NB4 (cell line): ENCODE data around the gene NIPBL.
"Not testable (repeated sequence)": the region's sequence is repeated elsewhere in the genome, so short reads cannot be mapped to it uniquely, and the experiment has no call there.

Experiments
- DNase-seq: peaks from one replicate; pipeline ENCODE4 v3.0.0; 2010; ENCODE audit warnings: low read depth
- H3K4me3 ChIP-seq: one replicate; pipeline ENCODE4 v1.5.1; 2011; ENCODE audit warnings: mild to moderate bottlenecking, low read depth, low read length, moderate library complexity
- MYC ChIP-seq: IDR thresholded peaks from 2 replicates; pipeline ENCODE4 v1.6.1; 2011; ENCODE audit warnings: low read depth, low read length
- POLR2A ChIP-seq: IDR thresholded peaks from 2 replicates; pipeline ENCODE4 v1.6.1; 2011; ENCODE audit warnings: mild to moderate bottlenecking; ENCODE audit not compliant: insufficient read length; ENCODE audit errors: extremely low read depth
- TF ChIP-seq, protein P1 (sequence below): IDR thresholded peaks from one replicate; pipeline ENCODE4 v1.5.1; 2012; ENCODE audit warnings: low read depth, low read length
- TF ChIP-seq, protein P2 (sequence below): IDR thresholded peaks from 2 replicates; pipeline ENCODE4 v1.6.1; 2011; ENCODE audit warnings: low read depth, low read length

The NIPBL gene

DNA sequence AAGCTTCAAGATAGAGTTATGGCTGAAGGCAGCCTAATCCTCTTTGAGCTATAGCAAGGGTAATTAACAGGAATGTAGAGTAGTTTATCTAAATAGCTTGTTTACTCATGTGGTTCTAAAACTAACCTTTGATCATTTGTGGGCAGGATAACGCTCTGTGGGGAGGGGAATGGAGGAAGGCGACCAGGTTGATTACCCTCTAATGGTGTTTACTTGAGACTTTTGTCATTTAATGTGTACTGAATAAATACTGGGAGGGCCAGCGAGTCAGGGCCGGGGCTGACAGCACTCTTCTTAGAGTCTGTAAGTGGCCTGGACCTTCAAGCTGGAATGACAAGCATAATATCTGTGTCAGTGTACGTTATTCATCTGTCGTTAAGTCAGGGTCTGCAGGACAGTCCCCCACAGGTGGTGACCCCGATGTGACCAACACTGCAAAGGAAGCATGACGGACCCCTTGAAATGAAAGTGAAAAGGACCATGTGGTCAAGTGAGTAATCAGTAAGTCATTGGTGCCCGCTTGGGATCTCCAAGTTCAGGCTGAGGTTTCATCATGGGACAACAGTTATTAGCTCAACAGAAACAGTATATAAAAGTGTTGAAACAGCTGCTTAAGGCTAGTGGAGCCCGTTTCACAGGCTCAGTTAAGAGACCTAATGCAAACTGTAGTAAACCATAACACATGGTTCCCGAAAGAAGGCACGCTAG, 210.1 kb downstream of the NIPBL start:
- DNase-seq: peak; percentile 37
- TF ChIP-seq MYC (no peak), POLR2A (no peak)
- TF ChIP-seq, protein P1, sequence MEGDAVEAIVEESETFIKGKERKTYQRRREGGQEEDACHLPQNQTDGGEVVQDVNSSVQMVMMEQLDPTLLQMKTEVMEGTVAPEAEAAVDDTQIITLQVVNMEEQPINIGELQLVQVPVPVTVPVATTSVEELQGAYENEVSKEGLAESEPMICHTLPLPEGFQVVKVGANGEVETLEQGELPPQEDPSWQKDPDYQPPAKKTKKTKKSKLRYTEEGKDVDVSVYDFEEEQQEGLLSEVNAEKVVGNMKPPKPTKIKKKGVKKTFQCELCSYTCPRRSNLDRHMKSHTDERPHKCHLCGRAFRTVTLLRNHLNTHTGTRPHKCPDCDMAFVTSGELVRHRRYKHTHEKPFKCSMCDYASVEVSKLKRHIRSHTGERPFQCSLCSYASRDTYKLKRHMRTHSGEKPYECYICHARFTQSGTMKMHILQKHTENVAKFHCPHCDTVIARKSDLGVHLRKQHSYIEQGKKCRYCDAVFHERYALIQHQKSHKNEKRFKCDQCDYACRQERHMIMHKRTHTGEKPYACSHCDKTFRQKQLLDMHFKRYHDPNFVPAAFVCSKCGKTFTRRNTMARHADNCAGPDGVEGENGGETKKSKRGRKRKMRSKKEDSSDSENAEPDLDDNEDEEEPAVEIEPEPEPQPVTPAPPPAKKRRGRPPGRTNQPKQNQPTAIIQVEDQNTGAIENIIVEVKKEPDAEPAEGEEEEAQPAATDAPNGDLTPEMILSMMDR: no peak
- TF ChIP-seq, protein P2, sequence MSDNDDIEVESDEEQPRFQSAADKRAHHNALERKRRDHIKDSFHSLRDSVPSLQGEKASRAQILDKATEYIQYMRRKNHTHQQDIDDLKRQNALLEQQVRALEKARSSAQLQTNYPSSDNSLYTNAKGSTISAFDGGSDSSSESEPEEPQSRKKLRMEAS: no peak; the same call in 1 of the 2 replicates
- no peak overlapping the region for H3K4me3 ChIP-seq

DNA sequence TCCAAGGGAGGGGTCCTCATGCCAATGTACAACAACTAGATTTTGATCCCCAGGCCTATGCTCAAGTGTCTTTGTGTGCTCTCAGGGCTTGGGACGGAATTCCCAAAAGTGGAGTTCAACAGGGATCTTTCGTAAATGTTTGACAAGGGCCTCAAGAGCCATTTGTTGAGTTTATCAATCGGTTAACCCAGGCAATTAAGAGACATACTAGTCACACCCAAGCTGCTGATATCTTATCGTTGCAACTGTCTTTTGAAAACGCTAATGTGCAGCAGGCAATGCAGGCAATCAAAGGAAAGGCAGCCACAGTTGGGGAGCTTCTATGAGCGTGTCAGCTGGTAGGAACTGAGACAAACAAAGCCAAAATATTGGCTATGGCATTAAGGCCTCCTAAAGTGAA, 211.4 kb downstream of the NIPBL start:
- no peak for DNase-seq
- TF ChIP-seq MYC (no peak), POLR2A (no peak)
- TF ChIP-seq, protein P2: no peak
- TF ChIP-seq, protein P1: no peak
- no peak overlapping the region for H3K4me3 ChIP-seq

DNA sequence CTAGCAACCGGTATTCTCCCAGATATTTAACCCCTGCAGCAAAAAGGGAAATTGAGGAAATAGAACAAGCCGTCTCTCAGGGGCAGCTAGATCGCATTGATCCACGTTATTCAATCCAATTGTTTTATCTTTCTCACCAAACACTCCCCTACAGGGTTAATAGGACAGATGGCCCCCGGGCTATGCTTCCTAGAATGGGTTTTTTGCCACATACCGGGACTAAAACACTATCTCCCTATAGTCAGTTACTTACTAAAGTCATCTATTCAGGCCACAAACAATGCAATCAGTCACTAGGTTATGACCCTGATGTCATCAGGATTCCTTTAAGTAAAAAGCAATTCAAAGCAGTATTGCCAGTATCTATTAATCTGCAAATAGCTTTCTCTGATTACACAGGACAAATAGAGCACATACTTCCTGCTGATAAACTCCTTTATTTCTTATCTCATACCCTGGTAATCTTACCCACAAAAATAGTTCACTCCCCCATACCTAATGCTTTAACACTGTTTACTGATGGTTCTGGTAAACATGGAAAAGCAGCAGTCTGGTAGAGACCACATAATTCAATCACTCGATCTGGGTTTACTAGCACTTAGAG, 213.7 kb downstream of the NIPBL start:
- no peak for DNase-seq
- H3K4me3 ChIP-seq: no peak overlapping the region
- TF ChIP-seq POLR2A (no peak), MYC (no peak)
- TF ChIP-seq, protein P2: no peak
- TF ChIP-seq, protein P1: no peak

DNA sequence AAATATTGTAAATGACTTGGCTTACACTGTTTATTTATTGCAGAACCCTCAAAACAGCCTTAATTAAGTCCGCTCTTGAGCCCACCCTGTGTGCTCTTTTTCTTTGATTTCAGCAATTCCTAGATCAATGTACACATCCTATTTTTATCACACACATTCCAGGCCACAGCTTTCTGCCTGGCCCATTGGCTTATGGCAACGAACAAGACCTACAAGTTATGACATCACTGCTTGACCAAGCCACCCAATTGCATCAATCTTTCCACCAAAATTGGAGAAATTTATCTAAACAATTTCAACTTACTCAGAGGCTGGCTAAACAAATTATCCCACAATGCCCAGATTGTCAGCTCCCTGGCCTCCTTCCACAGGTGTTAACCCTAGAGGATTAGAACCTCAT, 214.2 kb downstream of the NIPBL start:
- H3K4me3 ChIP-seq: no peak overlapping the region
- TF ChIP-seq, protein P2: no peak
- TF ChIP-seq MYC: no peak
- TF ChIP-seq POLR2A: no peak
- TF ChIP-seq, protein P1: no peak
- DNase-seq: no peak

DNA sequence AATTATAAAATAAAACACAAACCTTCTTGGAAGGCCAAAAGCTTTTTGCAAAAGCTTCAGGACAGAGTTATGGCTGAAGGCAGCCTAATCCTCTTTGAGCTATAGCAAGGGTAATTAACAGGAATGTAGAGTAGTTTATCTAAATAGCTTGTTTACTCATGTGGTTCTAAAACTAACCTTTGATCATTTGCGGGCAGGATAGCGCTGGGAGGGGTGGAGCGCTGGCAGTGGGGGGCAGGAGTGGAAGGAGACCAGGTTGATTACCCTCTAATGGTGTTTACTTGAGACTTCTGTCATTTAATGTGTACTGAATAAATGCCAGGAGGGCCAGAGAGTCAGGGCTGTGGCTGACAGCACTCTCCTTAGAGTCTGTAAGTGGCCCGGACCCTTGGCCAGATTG, 217.2 kb downstream of the NIPBL start:
- not testable (repeated sequence) for DNase-seq

DNA sequence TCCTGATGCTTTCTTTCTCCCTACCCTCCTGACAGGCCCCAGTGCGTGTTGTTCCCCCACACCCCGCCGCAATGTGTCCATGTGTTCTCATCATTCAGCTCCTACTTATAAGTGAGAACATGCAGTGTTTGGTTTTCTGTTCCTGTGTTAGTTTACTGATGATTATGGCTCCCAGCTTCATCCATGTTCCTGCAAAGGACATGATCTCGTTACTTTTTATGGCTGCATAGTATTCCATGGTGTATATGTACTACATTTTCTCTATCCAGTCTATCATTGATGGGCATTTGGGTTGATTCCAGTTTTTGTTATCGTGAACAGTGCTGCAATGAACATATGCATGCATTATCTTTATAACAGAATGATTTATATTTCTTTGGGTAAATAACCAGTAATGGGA, 222.7 kb downstream of the NIPBL start:
- not testable (repeated sequence) for H3K4me3 ChIP-seq, DNase-seq

More for the DNA sequence above, 217.2 kb downstream of the NIPBL start:
- not testable (repeated sequence) for H3K4me3 ChIP-seq

DNA sequence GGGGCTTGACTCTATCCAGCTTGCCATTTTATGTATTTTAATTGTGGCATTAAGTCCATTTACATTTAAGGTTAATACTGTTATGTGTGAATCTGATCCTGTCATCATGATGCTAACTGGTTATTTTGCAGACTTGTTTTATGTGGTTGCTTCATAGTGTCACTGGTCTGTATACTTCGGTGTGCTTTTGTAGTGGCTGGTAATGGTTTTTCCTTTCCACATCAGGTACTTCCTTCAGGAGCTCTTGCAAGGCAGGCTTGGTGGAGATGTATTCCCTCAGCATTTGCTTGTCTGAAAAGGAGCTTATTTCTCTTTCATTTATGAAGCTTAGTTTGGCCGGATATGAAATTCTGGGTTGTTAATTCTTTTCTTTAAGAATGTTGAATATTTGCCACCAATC, 226.7 kb downstream of the NIPBL start:
- TF ChIP-seq POLR2A (no peak), MYC (no peak)
- TF ChIP-seq, protein P2: no peak
- TF ChIP-seq, protein P1: no peak
- no peak overlapping the region for H3K4me3 ChIP-seq

More for the DNA sequence above, 226.7 kb downstream of the NIPBL start:
- DNase-seq: no peak
